IPS DF 4.7 (cell line): ENCODE results near the gene MANEA.
"Not testable (repeated sequence)": the region's sequence is repeated elsewhere in the genome, so short reads cannot be mapped to it uniquely, and the experiment has no call there.

ENCODE experiments used
- DNase-seq: peaks from one replicate; pipeline ENCODE4 v3.0.0-alpha.2; 2013; ENCODE audit warnings: low spot score; ENCODE audit errors: extremely low read depth

Gene MANEA

GRCh38 chr6:95577304-95578105 lies at the start of gene MANEA:
MANEA (plus strand) TSS chr6:95577535; CDS start chr6:95586440, 8,905 bp downstream.
- peak; percentile 51 for DNase-seq

GRCh38 chr6:95529762-95530161 lies 47.6 kb upstream of the MANEA start:
- no peak for DNase-seq

GRCh38 chr6:95530176-95530819 lies 47.0 kb upstream of the MANEA start:
- no peak for DNase-seq

- DNase-seq = no peak
Observed at GRCh38 chr6:95543798-95544197, 33.5 kb upstream of the MANEA start.

GRCh38 chr6:95544517-95545225 lies 32.7 kb upstream of the MANEA start:
- no peak for DNase-seq

GRCh38 chr6:95545226-95545625 lies 32.1 kb upstream of the MANEA start:
- no peak for DNase-seq

GRCh38 chr6:95545686-95546085 lies 31.6 kb upstream of the MANEA start:
- DNase-seq = no peak

GRCh38 chr6:95546148-95546547 lies 31.2 kb upstream of the MANEA start:
- DNase-seq = no peak

- no peak for DNase-seq
Observed at GRCh38 chr6:95547043-95547442, 30.3 kb upstream of the MANEA start.

- DNase-seq = no peak
Observed at GRCh38 chr6:95548188-95548786, 29.0 kb upstream of the MANEA start.

GRCh38 chr6:95551678-95552324 lies 25.5 kb upstream of the MANEA start:
- DNase-seq = no peak

- DNase-seq = no peak
Observed at GRCh38 chr6:95553880-95554279, 23.5 kb upstream of the MANEA start.

- DNase-seq = not testable (repeated sequence)
Observed at GRCh38 chr6:95560956-95561355, 16.4 kb upstream of the MANEA start.

- no peak for DNase-seq
Observed at GRCh38 chr6:95569560-95569959, 7.8 kb upstream of the MANEA start.

- DNase-seq = no peak
Observed at GRCh38 chr6:95572098-95572497, 5.2 kb upstream of the MANEA start.

- DNase-seq = no peak
Observed at GRCh38 chr6:95574811-95575210, 2.5 kb upstream of the MANEA start.

GRCh38 chr6:95576218-95576997 lies 927 bp upstream of the MANEA start:
- DNase-seq = no peak

GRCh38 chr6:95576998-95577303 lies 384 bp upstream of the MANEA start:
- no peak for DNase-seq

GRCh38 chr6:95578106-95578410 lies 723 bp downstream of the MANEA start:
- DNase-seq = no peak

- DNase-seq = no peak
Observed at GRCh38 chr6:95581073-95581472, 3.7 kb downstream of the MANEA start.

GRCh38 chr6:95584226-95584625 lies 6.9 kb downstream of the MANEA start:
- DNase-seq = not testable (repeated sequence)
